ENCODE results near the gene PDK2. TPM values are rescaled to one million over a fixed set of nuclear protein-coding genes. Genes with fewer than 3 reads are reported as not detected.

The PDK2 gene
- total RNA-seq, 1 donor from 2014 or later = 7.8 TPM

DNA sequence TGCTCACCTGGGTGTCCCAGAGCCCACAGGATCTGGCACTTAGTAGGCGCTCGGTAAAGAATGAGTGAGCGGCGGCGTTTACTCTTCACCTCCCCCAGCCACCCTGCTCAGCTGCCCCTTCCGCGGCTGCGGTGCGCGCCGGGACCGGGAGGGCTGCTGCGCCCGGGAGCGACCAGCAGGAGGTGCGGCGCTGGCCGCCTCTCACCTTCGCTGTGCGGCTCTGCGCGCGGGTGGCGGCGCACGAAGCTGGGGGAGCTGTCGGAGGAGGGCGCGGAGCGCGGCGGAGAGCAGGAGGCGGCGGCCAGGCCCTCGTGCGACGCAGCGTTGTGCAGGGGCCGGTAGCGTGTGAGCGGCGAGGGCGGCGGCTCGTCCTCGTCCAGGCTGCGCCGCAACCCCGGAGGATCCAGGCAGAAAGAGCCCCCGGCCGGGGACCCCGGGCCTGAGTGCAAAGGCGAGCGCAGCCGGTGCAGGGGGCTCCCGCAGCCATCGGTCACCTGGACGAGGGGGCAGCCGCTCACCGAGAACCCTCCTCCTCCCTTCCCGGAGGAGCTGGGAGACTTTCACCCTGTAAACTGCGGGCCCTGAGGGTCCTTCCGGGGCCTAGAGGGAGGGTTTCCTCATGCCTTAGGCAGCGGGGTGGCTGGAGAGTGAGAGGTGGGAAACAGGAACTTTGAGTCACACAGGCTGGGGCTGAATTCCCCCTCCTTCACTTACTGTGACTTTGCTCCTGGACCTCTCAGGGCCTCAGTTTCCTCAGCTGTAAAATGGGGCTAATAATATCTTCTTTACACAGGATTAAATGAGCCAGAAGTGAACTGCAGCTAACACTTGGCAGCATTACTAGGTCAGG is 22.3 kb downstream of the PDK2 start:
- no peak for DNase-seq (ENCODE audit: low read depth, low spot score)

DNA sequence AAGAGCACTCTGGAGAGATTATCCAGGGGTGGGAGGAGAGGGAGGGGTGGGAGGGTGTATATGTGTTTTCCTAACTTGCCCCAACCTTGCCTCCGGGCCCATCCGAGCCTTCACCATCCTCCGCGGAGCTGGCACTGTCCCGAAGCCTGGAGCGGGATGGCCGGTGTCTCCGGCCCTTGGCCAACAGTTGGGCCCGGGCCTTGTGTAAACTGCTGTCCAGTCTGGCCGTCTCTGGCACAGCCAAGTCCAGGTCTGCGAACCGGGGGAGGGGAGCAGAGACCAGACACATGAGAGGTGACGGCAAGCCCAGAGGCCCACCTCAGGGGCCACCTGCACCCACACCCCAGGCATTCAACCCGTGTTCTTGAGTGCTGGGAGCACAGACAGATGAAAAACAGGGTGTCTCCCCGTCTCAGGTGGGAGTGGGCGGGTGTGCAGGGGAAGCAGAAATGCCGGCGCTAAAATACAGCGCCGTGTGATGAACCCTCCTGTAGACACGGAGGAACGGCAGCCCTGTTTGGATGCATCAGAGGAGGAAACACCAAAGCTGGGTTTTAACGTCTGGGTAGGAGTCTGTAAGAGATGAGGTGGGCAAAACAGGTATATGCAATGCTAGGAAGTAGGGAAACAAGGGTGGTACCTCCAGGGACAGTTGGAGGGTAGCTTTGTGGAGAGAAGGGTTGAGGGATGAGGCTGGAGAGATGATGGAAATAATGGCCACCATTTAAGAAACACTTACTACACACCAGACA is 23.1 kb downstream of the PDK2 start:
- no peak for DNase-seq (ENCODE audit: low read depth, low spot score)

DNA sequence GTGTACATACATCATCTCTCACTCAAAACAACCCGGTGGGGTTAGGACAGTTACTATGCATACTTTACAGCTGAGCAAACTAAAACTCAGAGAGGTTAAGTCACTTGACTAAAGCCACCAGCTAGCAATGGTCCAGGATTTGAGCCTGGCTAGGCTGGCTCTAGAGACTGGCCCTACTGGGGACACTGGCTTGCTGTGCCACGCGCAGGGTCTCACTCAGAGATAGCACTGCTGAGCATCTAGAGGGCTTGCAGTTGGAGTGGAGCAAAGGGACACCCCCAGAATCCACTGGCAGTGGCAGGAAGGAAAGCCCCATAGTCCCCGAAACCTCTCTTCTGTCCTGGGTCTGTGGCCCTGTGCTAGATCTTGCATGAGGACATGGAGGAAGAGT is 23.7 kb downstream of the PDK2 start:
- DNase-seq (ENCODE audit: low read depth, low spot score) = no peak

DNA sequence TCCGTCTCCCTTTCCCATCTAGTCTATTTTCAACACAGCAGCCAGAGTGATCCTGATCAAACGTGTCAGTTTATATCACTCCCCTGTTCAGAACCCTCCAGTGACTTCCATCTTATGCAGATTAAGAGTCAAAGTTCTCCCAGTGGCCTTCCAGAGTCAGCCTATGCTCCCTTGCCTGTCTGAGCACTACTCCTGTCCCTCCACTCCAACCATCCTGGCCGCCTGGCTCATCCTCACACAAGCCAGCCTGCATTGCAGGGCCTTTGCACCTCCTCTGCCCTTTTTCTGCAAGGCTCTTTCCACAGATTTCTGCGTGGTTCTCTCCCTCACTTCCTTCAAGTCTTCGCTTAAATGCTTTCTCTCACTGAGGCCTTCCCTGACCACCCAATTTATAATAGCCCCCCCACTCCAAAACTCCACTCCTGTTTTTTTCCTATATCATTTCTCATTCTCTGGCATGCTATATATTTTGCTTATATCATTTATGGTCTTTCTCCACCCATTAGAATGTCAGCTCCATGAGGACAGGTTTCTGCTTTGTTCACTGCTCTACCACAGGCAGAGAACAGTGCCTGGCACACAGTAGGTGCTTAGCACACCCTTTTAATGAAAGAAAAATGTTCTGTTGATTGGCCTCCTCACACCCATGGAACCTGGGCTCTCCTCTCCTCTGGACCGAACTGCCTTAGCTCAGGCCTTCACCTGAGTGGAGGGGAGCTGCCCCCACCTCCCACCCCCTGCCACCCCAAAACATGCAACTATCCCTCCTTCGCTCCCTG is 25.5 kb downstream of the PDK2 start:
- no peak for DNase-seq (ENCODE audit: low read depth, low spot score)

DNA sequence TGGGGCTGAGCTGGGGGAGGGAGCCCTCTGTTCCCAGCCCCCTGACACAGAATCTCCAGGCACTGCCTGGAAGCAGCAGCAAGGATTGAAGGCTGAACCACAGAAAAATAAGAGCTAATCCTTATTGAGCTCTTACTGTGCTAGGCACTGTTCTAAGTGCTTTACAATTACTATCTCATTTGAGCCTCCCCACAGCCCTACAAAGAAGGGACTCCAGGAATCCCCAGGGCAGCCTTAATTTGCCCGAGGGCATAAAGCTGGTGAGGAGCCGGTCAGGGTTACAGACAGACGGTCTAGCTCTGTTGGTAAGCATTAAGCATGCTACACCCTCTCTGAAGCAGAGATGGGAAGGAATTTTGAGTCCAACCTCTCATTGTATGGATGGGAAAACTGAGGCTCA is 27.8 kb downstream of the PDK2 start:
- no peak for DNase-seq (ENCODE audit: low read depth, low spot score)

DNA sequence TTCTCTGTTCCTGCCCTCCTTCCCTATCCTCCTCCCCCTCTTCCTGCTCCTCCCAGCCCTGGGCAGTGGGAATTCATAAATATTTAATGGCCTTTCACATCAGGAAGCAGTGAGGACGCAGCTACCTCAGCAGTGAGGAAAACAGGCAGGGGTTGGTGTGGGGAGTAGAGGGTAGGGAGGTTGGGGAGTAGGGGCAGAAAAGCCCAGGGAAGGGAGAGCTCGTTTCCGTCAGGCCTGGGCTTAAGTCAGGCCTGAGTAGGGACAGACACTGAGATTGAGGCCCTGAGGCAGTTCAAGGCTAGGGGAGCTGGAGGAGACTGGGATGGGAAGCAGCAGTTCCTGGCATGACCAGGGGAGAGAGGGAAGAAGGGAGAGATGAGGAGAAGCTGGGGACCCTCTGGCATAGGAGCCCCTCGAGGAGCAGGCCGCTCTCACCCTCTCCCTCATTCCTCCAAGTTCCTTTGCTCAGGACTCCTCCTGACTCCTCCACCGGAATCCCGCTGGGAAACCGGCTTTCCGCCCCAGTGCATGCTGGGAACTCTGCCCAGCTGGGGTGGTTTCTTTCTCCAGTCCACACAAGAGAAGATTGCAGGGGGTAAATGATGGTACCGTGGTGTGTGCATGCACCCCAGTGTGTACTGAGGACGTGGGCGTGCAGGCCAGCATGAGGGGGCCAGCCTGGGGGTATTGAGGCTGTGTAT is 28.6 kb downstream of the PDK2 start:
- no peak for DNase-seq (ENCODE audit: low read depth, low spot score)

DNA sequence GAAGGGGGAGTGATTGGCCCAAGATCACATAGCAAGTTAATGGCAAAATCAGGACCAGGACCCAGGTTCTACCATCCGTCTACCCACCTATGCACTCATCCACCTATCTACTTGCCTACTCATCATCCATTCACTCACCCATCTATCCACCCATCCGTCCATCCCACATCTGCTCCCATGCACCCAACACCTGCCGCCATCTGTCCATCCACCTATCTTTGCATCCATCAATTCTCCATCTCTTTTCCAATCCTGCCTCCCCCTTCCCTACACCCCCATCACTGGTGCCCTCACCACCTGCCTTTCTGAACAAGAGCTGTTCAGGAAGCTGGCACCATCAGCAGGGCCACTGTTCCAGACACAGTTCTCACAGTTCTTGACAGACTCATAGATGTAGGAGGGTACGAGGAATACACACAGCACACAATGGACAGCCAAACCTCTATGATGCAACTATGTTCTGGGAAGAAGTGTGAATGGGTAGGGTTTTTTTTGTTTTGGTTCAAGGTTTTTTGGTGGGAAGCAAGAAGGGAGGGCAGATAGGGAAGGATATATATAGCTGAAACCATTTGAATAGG is 30.4 kb downstream of the PDK2 start:
- DNase-seq (ENCODE audit: low read depth, low spot score) = no peak

DNA sequence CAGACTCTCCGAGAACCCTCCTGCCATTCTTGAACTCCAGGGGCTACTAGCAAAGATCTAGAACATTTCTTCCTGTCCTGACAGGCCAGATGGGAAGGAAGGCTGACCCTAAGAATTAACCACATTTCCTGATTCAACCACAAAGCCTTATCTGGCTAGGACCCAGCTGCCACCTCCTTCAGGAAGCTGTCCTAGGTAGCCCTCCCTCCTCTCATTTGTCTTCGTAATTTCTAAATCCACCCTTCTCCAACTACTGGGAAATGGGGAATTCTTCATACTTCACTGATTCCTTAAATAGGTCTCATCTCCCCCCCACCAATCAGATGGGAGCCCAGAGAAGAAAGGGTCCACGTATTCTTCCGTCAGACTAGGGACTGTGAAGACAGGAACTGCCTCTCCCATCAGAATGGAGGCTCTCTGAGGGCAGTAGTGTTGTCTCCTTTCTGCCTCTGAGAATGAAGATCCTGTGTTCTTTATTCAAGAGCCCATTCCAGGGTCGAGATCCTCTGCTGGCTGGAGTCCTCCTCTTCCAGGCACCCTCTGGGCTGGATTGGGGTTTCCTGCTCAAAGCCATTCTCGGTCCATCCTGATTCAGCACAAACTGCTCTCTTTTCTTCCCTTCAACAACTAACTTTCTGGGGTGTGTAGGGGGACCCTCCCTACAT is 32.7 kb downstream of the PDK2 start:
- no peak for DNase-seq (ENCODE audit: low read depth, low spot score)

DNA sequence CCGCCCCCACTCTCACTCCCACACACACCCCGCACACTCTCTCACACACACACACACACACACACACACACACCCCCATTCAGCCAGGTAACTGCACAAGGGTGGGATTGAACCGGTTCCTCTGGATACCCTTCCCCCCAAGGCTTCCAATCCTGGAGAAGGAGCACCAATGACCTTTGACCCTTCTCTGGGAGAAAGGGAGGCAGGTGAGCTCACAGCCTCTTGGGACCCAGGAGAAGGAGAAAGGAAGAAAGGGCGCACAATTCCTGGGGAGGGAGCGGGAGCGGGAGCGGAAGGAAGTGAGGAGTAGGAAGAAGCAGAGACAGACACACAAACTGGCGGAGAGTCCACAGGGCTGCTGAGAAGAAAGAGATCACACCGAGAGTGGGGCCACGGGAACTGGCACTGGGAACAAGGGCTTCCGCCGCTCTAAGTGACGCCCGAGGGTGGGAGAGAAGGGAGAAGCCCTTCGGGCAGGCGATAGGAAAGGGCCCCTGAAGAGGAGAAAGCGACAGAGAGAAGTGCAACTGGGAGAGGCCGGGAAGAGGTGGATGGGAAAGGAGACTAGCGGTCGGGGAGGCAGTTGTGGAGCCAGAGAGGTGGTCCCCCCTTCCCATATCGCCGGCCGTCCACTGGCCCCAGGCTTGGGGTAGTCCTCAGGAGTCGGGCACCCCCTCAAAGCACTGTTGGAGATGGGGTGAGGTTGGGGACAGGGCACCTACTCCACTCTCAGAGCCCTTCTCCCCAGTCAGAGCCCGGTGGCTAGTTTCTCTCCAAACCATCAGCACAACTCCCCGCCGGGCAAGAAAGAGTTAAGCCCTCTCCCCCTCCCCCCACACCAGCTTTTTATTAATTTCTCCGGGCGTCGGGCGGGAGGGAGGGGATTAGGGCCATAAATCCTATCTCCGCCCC is 33.5 kb downstream of the PDK2 start:
- no peak for DNase-seq (ENCODE audit: low read depth, low spot score)

DNA sequence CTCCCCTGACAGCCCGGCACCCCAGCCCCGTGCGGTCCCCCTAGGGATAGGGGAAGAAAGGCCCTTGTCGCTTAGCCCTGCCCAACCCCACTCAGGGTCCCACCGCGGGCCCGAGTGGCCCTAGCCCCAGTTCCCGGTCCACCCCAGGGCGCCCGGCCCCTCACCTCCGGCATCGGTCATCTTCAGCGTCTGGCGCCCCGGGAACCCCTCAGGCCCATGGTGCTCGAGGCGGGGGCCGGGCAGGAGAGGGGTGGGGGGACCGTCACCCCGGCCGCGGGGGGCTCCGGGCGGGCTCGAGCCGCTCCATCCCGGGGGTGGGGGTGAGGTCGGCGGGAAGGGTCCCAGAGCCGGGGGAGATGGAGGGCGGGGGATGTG is 34.2 kb downstream of the PDK2 start:
- DNase-seq (ENCODE audit: low read depth, low spot score) = no peak

DNA sequence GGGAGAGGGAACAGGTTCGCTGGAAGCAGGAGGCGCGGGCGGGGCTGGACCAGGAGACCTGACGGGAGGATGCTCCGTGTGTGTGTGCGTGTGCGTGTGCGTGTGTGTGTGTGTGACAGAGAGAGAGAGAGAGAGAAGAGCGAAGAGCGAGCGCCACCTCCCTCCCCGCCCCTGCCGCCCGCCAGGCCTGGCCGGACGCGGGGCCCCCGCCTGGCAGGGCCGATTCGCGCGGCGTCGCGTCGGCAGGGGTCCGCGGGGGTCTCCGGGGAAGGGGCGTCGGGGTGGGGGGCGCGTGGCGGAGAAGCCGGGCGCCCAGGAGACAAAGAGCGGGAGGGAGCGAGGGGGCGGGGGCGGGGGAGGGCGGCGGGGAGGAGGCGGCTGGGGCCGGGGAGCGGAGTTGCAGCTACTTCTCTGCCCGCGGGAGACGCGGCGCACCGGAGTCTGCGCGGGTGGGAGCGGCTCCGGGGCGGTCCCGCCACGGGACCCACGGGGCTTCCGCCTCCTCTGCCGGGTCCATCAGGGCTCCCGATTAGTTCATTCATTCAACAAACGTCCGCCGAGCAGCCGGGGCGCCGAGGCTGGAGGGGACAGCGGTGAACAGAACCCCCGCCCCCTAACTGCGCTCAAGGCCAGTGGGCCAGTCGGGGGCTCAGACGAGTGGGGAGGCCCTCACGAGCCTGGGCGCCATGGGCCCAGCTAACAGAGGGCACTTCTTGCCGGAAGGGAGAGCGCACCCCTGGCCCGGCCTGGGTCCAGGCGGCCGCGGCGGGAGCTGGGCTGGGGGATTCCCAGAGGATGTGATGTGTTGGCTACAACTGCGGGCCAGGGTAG is 34.8 kb downstream of the PDK2 start, which contains the start of gene SAMD14:
SAMD14 (minus strand) TSS at position 433 of the 831 bp plus-strand sequence. CDS start 5,201 bp downstream, outside the sequence.
- no peak for DNase-seq (ENCODE audit: low read depth, low spot score)

DNA sequence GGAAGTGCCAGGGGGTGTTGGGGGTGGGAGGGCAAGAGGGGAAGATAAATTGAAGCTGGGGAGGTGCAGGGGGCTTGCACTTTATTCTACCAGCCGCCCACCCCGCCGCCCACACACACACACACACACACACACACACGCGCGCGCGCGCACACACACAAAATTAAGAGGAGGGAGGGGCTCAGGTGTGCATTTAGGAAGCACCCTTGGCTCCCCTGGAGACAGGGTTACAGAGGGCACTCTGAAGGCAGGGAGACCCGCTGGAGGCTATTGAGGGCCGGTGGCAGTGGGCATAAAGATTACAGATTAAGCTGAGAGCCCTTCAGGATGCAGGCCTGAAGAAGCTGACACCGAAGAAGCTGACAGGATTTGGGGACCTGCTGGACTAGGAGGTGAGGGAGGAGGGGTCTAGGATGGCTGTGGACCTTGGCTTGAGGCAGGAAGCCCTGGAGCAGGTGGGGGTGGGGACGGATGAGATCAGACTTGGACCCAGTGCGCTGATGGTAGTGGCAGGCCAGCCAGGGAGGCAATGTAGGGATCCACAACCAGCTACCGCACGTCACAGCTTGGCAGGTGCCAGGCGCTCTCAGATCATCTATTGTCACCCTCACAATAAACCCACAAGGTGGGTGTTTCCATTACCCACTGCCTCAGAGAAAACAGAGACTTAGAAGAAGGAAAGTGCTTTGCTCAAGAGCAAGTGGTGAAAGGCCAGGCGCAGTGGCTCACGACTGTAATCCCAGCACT is 35.6 kb downstream of the PDK2 start:
- DNase-seq (ENCODE audit: low read depth, low spot score) = no peak

DNA sequence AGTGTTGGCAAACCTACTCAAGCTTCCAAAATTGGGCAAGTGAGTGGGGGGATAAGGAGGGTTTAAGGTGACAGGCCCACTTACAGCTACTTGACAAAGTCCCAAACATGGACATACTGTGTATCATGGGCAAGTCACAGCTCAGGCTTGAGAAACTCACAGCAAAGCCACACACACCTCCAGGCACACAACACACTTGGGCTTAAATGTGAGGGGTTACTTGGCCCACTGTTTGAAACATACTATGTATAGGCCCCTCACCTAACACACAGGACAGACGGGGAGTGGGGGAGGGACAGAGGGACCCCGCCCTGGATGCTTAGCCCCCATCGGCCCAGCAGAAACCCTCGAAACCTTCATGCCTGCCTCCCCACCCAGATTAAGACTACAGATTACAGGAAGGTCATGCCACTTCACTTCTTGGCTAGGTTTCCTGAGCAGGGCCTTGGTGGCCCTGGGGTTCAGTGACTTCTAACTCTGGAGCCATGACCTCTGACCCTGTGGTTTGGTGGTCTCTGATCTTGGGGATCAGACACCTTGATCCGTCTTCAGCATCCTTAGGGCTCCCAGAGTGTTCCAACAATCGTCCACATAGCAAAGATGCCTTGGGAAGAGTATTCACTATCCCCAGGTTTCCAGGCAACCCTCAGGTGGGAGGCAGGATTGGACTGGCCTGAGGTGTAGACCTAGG is 37.1 kb downstream of the PDK2 start:
- DNase-seq (ENCODE audit: low read depth, low spot score) = no peak

DNA sequence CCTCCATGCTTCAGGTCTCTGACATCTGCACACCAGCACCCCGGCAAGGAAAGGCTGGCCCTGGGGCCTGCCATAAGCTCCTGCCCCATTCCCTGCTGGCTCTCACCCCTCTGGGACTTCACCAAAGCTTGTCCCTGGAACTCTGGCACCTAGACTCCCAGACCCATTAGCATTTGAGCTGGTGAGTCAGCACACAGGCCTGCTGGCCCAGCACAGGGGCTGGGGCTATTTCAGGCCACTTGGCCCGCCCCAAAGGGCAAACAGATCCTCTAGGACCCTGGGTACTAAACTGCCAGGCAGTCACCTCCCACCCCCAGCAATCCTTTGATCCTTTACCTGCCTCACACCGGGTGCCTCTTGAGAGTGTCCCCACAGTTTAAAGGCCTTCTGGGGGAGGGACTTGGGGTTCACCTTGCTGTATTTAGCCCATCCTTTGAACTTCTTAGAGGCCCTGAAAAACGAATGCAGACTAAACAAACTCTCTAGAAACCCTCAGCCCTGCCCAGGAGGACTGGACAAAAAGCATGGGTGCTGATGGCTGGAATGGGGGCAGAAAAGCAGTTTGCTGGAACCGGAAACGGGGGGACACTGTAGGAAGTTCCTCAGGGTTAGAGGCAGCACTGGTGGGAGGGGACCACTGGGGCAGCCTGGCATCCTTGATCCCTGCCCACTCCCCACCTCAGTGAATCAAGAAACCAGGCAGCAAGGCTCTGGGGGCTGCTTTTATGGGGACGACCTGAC is 38.0 kb downstream of the PDK2 start:
- no peak for DNase-seq (ENCODE audit: low read depth, low spot score)

DNA sequence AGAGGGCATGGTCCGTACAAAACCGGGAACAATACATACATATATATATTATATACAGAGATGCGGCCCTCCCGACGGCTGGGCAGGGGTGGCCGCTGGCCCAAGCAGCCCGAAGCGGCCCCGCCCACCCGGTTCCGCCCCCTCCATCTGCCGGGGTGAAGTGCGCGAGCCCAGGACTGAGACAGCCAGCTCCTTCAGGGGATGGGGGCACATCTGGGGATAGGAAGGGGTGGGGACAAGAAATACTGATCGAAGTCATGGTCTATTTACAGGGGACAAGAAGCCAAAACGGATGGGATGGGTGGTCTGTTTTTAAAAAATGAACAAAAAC is 38.6 kb downstream of the PDK2 start:
- no peak for DNase-seq (ENCODE audit: low read depth, low spot score)

All from pulmonary artery endothelial cell (primary cell).